ENCODE data around the gene RNU1-3. TPM values are rescaled to one million over a fixed set of nuclear protein-coding genes. Genes with fewer than 3 reads are reported as not detected.
"Not testable (repeated sequence)": the region's sequence is repeated elsewhere in the genome, so short reads cannot be mapped to it uniquely, and the experiment has no call there.

RNU1-3 gene
- total and polyA plus RNA-seq, 2 of the 13 experiments (the other 11 are each of a cell fraction or from before 2014, with no cell fraction given): under 0.01 to 11,018 TPM

- TF ChIP-seq CENPT (CRISPR knock-in tag; IDR thresholded peaks at IDR 0.05; ENCODE audit: low read depth) (peak; percentile 57), ZNF274 (CRISPR knock-in tag; IDR thresholded peaks at IDR 0.05) (peak; percentile 96), ZNF710 (CRISPR knock-in tag; IDR thresholded peaks at IDR 0.05; ENCODE audit: borderline replicate concordance) (peak; percentile 88), MTA1 (CRISPR knock-in tag; IDR thresholded peaks at IDR 0.05; ENCODE audit: borderline replicate concordance) (peak; percentile 87), ZNF224 (CRISPR knock-in tag; IDR thresholded peaks at IDR 0.05) (peak; percentile 97), ZNF101 (CRISPR knock-in tag; IDR thresholded peaks at IDR 0.05; ENCODE audit: borderline replicate concordance, low read depth) (peak; percentile 90; the same call in 1 of the 2 replicates), NFKB2 (CRISPR knock-in tag; IDR thresholded peaks at IDR 0.05; ENCODE audit: borderline replicate concordance) (peak; percentile 95; the same call in 1 of the 2 replicates), AHR (CRISPR knock-in tag; IDR thresholded peaks at IDR 0.05) (peak; percentile 96), IRF2 (CRISPR knock-in tag; IDR thresholded peaks at IDR 0.05) (peak; percentile 99), YEATS4 (CRISPR knock-in tag; IDR thresholded peaks at IDR 0.05; ENCODE audit: borderline replicate concordance) (peak; percentile 97), ZBTB20 (CRISPR knock-in tag; IDR thresholded peaks at IDR 0.05; ENCODE audit: borderline replicate concordance, low read depth) (peak; percentile 89), ISL2 (CRISPR knock-in tag; IDR thresholded peaks at IDR 0.05) (peak; percentile 89), HIC2 (CRISPR knock-in tag; IDR thresholded peaks at IDR 0.05; ENCODE audit: low read depth) (peak; percentile 83), NR2F6 (CRISPR knock-in tag; IDR thresholded peaks at IDR 0.05) (peak; percentile 97), DNMT3B (CRISPR knock-in tag; conservative IDR thresholded peaks at IDR 0.05) (peak; percentile 70; the same call in 1 of the 2 replicates), HOXA5 (CRISPR knock-in tag; IDR thresholded peaks at IDR 0.05) (peak; percentile 99), LRRFIP1 (CRISPR knock-in tag; conservative IDR thresholded peaks at IDR 0.05) (peak; percentile 87; the same call in 1 of the 2 replicates), ATF5 (CRISPR knock-in tag; IDR thresholded peaks at IDR 0.05; ENCODE audit: low read depth) (peak; percentile 92), SKIL (CRISPR knock-in tag; IDR thresholded peaks at IDR 0.05; ENCODE audit: borderline replicate concordance) (peak; percentile 75)
- TF ChIP-seq NR2F6 (IDR thresholded peaks at IDR 0.05): not testable (repeated sequence)
These were observed 22.1 kb downstream of the RNU1-3 start (continued) for GRCh38 chr1:16644482-16645270.

All from HepG2 (cell line).